Esophagus muscularis mucosa (tissue), 4 donors: ENCODE measurements around the gene ANKHD1. TPM values are rescaled to one million over a fixed set of nuclear protein-coding genes. Genes with fewer than 3 reads are reported as not detected.

ENCODE experiments used
- DNase-seq: peaks from one replicate; pipeline ENCODE4 v3.0.0-alpha.2; 2017; ENCODE audit errors: extremely low spot score
- H3K27ac ChIP-seq, 4 donors: fragments of 200-600 bp; sonication (generic); replicated peaks in 1 of 4; 1 replicate in 3 of 4; 2 replicates in 1 of 4; pipeline ENCODE4 v1.5.1; 2016 to 2019; ENCODE audit warnings: mild to moderate bottlenecking in 1 of 4
- H3K27me3 ChIP-seq, 4 donors: fragments of 200-600 bp; sonication (generic); one replicate each; pipeline versions ENCODE4 v1.5.1 to v1.6.0; 2016 to 2019
- H3K36me3 ChIP-seq, 4 donors: fragments of 200-600 bp; sonication (generic); one replicate each; pipeline ENCODE4 v1.5.1; 2016 to 2019
- H3K4me1 ChIP-seq, 4 donors: fragments of 200-600 bp; sonication (generic); one replicate each; pipeline ENCODE4 v1.5.1; 2016 to 2019
- H3K4me3 ChIP-seq, 4 donors: fragments of 200-600 bp; sonication (generic); 1 replicate in 2 of 4; 2 replicates in 2 of 4; pipeline ENCODE4 v1.5.1; 2016 to 2019; ENCODE audit warnings: mild to moderate bottlenecking in 4 of 4, moderate library complexity in 1 of 4
- H3K9me3 ChIP-seq, 4 donors: fragments of 200-600 bp; sonication (generic); 1 replicate in 3 of 4; 2 replicates in 1 of 4; pipeline ENCODE4 v1.5.1; 2016 to 2019
- EP300 ChIP-seq: sonication (generic); formaldehyde crosslinking; IDR thresholded peaks from one replicate; pipeline ENCODE4 v1.6.1; 2017; ENCODE audit warnings: antibody characterized with exemption
- POLR2A ChIP-seq: fragments of 450-650 bp; IDR thresholded peaks from one replicate; pipeline ENCODE4 v1.6.1; 2017; ENCODE audit warnings: antibody characterized with exemption, moderate library complexity, mild to moderate bottlenecking, low read depth
- POLR2AphosphoS5 ChIP-seq, 2 donors: sonication (generic); formaldehyde crosslinking; IDR thresholded peaks; one replicate each; pipeline ENCODE4 v1.6.1; 2017; ENCODE audit warnings: antibody characterized with exemption in 2 of 2
- WGBS: methylation state at CpG from one replicate; pipeline ENCODE4 v1.1.5; 2018; 5-methylcytosine and 5-hydroxymethylcytosine counted together
- intact Hi-C: fragments of 100-400 bp; cut with DNase I; formaldehyde crosslinking; loops from one replicate; pipeline ENCODE4 v1.15.1; 2023
- total RNA-seq, 4 donors: library from RNA; depleted of rRNA; stranded (reverse); fragments of >200 nt; gene quantifications; one replicate each; pipeline versions ENCODE4 v1.1.0 to v1.2.1, GENCODE V29; 2016
- TF ChIP-seq, protein P1 (sequence below), 3 experiments: fragments of 200-600 bp in 2 of 3; fragments of 450-650 bp in 1 of 3; sonication (generic) in 2 of 3; IDR thresholded peaks; one replicate each; pipeline ENCODE4 v1.5.1; 2017 to 2019; ENCODE audit warnings: antibody characterized with exemption in 3 of 3, mild to moderate bottlenecking in 2 of 3, moderate library complexity in 1 of 3

Gene ANKHD1
- total RNA-seq, 4 donors from 2014 or later = 58.3 to 94.3 (median 62.2) TPM

DNA sequence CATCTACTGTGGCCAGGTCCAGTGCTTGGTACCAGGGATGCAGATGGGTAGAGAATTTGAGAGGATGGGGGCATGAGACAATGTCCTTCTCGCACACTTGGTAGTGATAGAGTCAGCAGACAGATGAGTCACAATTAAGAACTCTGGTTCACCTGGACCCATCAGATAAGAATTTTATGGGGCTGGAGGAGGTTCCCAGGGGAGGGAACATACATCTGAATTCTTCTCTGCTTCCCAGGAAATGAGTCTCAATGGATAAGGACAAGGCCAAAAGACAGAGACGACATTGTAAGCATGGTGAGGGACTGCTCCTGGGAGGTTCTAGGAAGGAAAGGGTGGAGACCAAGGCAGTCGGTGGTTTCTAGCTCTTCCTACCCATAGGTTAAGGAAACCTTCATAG is 36.4 kb upstream of the ANKHD1 start:
- Histone ChIP-seq H3K27ac (no peak overlapping the region), H3K36me3 (no peaks in the 10 kb centered on the region), H3K9me3 (no peaks in the 10 kb centered on the region), H3K4me1 (peaks cover 6 to 8% (median 7%) of the 10 kb centered on the region in 4 donors), H3K4me3 (no peak overlapping the region), H3K27me3 (no peaks in the 10 kb centered on the region)
- TF ChIP-seq, protein P1, sequence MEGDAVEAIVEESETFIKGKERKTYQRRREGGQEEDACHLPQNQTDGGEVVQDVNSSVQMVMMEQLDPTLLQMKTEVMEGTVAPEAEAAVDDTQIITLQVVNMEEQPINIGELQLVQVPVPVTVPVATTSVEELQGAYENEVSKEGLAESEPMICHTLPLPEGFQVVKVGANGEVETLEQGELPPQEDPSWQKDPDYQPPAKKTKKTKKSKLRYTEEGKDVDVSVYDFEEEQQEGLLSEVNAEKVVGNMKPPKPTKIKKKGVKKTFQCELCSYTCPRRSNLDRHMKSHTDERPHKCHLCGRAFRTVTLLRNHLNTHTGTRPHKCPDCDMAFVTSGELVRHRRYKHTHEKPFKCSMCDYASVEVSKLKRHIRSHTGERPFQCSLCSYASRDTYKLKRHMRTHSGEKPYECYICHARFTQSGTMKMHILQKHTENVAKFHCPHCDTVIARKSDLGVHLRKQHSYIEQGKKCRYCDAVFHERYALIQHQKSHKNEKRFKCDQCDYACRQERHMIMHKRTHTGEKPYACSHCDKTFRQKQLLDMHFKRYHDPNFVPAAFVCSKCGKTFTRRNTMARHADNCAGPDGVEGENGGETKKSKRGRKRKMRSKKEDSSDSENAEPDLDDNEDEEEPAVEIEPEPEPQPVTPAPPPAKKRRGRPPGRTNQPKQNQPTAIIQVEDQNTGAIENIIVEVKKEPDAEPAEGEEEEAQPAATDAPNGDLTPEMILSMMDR (IDR thresholded peaks at IDR 0.05) = no peak
- TF ChIP-seq EP300 (no peak), POLR2AphosphoS5 (IDR thresholded peaks at IDR 0.05) (no peak), POLR2A (no peak)
- no peak for DNase-seq
- intact Hi-C loops = no loop called here
- WGBS = 86% methylated on average over 3 of the region's 3 CpGs

DNA sequence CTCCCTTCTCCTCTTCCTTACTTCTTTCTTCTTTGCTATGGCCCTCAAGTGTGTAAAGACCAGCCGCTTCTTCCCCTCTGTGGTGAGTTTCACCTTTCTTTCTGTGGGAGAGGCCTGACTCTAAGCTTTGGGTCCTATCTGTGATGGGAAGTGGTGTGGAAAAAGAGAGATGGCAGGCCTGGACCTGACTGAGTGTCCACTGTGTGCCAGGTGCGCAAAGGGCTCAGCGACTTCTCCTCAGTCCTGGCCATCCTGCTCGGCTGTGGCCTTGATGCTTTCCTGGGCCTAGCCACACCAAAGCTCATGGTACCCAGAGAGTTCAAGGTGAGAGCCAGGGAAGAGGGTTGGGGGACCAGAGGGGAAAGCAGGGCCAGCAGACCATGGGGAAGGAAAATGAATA is 35.7 kb upstream of the ANKHD1 start:
- intact Hi-C loops = no loop called here
- WGBS = 91% methylated on average over 4 of the region's 4 CpGs

DNA sequence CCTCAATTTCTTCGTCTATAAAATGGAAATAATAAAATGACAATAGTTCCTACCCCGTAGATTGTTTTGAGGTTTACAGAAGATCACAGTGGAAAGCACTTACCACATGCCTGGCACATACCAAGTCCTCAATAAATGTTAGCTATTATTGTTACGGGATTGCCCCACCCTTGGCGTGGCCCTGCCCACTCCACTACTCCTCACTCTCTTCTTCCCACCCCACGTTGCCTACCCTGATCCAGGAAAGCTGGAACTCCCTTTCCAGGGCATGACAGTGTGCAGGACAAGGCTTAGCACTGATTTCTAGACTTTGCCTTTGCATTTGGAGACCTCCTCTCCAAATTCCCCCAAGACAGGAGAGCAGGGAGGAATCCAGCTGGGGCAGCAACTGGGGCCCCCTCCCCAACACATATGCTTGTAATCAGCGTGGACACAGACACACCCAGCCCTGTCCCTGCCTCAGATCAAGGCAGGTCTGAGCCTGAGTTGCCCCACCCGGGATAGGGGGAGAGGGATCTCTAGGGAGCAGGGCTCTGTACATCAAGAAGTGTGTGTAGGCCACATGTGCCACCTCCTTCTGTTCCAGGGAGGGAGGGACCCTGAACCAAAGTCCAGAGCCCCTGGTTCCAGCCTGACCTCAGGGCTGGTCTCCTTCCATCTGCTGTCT is 34.9 kb upstream of the ANKHD1 start:
- WGBS = 80% methylated on average over 7 of the region's 7 CpGs
- intact Hi-C loops = no loop called here
- DNase-seq = no peak
- H3K27ac ChIP-seq = no peak overlapping the region
- H3K9me3 ChIP-seq = no peaks in the 10 kb centered on the region
- no peak for TF ChIP-seq POLR2AphosphoS5 (IDR thresholded peaks at IDR 0.05)
- TF ChIP-seq, protein P1 (IDR thresholded peaks at IDR 0.05) = no peak
- TF ChIP-seq POLR2A = no peak
- TF ChIP-seq EP300 = no peak
- H3K36me3 ChIP-seq = no peaks in the 10 kb centered on the region
- H3K4me1 ChIP-seq = peaks cover 6 to 8% (median 7%) of the 10 kb centered on the region in 4 donors
- H3K4me3 ChIP-seq = no peak overlapping the region
- H3K27me3 ChIP-seq = no peaks in the 10 kb centered on the region

More for the DNA sequence above, 35.7 kb upstream of the ANKHD1 start:
- no peak for TF ChIP-seq EP300
- no peak for TF ChIP-seq POLR2AphosphoS5 (IDR thresholded peaks at IDR 0.05)
- no peak for TF ChIP-seq POLR2A
- TF ChIP-seq, protein P1 (IDR thresholded peaks at IDR 0.05) = no peak
- Histone ChIP-seq H3K9me3 (no peaks in the 10 kb centered on the region), H3K36me3 (no peaks in the 10 kb centered on the region), H3K4me1 (peaks cover 6 to 8% (median 7%) of the 10 kb centered on the region in 4 donors), H3K4me3 (no peak overlapping the region), H3K27me3 (no peaks in the 10 kb centered on the region), H3K27ac (no peak overlapping the region)
- no peak for DNase-seq

DNA sequence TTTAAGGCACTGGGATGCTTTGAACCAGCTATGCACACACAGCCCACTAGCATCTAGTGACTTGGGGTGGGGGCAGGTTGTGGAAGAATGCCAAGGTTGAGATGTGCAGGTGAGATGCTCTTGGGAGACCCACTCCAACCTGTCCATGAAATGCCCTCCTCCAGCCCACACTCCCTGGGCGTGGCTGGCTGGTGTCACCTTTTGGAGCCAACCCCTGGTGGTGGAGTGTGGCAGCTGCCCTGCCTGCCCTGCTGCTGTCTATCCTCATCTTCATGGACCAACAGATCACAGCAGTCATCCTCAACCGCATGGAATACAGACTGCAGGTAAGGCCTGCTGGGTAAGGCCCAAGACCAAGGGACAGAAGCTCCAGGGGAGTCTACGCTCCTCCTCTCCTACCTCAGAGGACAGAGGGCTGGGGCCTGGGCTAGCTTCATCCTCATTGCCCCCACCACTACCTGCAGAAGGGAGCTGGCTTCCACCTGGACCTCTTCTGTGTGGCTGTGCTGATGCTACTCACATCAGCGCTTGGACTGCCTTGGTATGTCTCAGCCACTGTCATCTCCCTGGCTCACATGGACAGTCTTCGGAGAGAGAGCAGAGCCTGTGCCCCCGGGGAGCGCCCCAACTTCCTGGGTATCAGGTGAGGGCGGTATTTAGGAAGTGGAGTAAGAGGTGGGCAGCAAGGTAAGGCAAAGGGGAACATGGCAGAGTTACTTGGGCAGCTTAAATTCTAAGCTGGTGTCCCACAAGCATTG is 34.2 kb upstream of the ANKHD1 start:
- H3K4me1 ChIP-seq = peaks cover 6 to 8% (median 7%) of the 10 kb centered on the region in 4 donors
- no peaks in the 10 kb centered on the region for H3K36me3 ChIP-seq
- DNase-seq = no peak
- TF ChIP-seq POLR2AphosphoS5 (IDR thresholded peaks at IDR 0.05) = no peak
- TF ChIP-seq, protein P1 (IDR thresholded peaks at IDR 0.05) = no peak
- TF ChIP-seq EP300 = no peak
- TF ChIP-seq POLR2A = no peak
- no peak overlapping the region for H3K4me3 ChIP-seq
- no peaks in the 10 kb centered on the region for H3K27me3 ChIP-seq
- WGBS = 83% methylated on average over 4 of the region's 8 CpGs
- no peak overlapping the region for H3K27ac ChIP-seq
- intact Hi-C loops = no loop called here
- H3K9me3 ChIP-seq = no peaks in the 10 kb centered on the region
